Stimulated activated CD4-positive, alpha-beta T cell treated with anti-CD3 and anti-CD28 coated beads, TNF-alpha, amount 100 ng/mL, for 4 hours (primary cell): ENCODE measurements around the gene DPEP2.
A peak's percentile ranks its signal among the peaks of the same experiment; 100 is the strongest.
"Not testable (repeated sequence)": the region's sequence is repeated elsewhere in the genome, so short reads cannot be mapped to it uniquely, and the experiment has no call there.

Experiments
- DNase-seq, 3 experiments: peaks; one replicate each; pipeline ENCODE4 v3.0.0-alpha.2; 2020; ENCODE audit warnings: low read depth in 3 of 3

Gene DPEP2

DNA sequence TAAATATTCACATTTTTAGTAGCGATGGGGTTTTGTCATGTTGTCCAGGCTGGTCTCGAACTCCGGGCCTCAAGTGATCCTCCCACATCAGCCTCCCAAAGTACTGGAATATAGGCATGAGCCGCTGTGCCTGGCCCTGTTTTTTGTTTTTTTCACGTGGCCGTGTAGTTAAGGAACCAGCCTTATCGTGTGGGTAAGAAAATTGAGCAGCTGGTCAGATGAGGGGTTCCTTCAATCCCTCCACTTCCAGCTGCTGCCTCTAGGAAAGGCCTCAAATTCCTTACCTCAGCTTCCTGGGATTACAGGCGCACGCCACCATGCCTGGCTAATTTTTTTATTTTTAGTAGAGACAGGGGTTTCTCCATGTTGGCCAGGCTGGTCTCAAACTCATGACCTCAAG is 5.9 kb upstream of the DPEP2 start:
- DNase-seq = no peak

- no peak for DNase-seq
Observed at GRCh38 chr16:68003031-68003430, 3.7 kb upstream of the DPEP2 start.

DNA sequence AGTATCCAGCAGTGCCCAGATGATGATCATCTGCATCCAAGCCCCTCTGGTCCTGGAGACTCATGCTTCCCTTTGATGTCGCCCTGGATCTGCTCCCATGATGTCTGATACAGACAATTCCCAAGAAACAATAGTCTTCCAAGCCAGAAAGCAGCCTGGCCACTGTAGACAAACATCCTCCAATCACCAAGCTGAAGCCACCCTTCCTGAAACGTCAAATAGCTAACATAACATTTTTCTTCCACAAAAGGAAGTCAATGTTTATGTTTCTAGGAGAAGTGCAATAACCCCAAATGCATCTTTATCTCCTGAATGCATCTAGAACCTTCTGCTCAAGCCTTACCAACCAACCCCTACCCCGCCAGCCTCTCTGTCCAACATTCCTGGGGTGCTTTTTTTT is 1.2 kb upstream of the DPEP2 start:
- DNase-seq = no peak

DNA sequence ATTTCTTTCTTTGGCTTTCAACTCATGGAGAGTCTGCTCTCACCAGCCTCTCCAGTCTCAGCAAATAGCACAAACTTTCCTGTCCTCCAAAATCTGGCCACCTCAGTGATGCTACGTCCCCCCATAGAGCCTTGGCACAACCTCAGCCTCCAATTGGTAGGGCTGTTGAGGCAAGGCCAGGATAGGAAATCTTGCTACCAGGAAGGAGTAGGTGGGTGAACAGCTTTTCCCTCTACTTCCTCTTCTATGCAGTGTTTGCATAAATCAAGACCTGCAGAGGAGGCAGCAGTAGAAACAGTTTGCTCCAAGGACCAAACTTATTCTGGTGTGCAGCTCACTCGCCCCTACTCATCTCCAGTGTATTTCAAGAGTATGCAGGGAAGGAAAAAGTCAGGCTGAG is 701 bp upstream of the DPEP2 start:
- DNase-seq = no peak

DNA sequence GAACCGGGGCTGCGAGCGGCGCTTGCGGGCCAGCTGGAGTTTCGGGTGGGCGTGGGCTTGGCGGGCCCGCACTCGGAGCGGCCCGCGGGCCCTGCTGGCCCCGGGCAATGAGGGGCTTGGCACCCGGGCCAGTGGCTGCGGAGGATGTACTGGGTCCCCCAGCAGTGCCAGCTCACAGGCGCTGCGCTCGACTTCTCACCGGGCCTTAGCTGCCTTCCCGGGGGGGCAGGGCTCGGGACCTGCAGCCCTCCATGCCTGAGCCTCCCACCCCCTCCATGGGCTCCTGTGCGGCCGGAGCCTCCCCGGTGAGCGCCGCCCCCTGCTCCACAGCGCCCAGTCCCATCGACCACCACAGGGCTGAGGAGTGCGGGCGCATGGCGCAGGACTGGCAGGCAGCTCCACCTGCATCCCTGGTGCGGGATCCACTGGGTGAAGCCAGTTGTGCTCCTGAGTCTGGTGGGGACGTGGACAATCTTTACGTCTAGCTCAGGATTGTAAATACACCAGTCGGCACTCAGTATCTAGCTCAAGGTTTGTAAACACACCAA is 979 bp downstream of the DPEP2 start:
- not testable (repeated sequence) for DNase-seq

DNA sequence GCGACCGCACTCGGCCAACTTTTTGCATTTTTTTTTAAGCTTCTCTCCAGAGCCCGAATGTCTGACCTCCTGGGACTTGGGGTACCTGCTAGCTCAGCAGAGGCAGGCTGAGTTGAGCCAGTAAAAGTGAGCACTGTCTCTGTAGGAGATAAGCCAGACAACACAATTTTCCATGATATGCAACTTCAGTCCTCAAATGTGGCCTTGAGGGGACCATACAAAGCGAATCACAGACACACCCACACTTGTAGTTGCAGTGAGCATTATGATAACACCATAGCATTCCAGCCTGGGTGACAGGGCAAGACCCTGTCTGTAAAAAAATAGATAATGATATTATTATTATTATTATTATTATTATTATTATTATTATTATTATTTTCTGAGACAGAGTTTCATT is 2.6 kb downstream of the DPEP2 start:
- DNase-seq = no peak

DNA sequence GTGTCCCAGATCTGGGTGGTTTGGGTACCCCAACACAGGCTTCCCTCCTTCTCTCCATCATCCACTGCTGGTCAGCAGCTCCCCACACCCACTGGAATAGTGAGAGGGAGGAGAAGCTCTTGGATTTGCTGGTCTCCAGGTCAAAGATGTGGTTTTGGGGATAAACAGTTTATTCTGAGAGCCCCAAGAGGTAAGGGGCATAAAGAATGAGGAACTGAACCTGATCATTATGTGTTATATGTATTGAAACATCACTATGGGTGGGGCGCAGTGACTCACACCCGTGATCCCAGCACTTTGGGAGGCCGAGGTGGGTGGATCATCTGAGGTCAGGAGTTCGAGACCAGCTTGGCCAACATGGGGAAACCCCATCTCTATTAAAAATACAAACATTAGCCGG is 3.9 kb downstream of the DPEP2 start:
- DNase-seq = no peak

DNA sequence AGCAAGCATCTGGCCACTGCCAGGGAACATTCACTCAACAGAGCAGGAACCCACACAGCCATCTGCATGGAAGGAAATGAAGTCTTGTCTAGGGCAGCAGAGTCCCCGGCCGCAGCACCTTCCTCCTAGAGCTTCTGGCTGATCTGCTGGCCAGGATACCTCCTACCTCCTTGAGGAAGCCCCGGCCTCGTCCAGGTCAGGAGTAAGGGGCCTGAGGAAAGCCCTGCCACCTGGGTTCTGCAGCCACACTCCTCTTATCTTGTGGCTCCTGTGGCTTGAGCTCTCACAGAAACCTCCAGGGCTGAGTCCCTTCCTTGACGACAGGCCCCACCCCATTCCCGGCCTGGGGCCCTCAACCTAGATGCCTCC is 5.3 kb downstream of the DPEP2 start:
- DNase-seq = not testable (repeated sequence)

DNA sequence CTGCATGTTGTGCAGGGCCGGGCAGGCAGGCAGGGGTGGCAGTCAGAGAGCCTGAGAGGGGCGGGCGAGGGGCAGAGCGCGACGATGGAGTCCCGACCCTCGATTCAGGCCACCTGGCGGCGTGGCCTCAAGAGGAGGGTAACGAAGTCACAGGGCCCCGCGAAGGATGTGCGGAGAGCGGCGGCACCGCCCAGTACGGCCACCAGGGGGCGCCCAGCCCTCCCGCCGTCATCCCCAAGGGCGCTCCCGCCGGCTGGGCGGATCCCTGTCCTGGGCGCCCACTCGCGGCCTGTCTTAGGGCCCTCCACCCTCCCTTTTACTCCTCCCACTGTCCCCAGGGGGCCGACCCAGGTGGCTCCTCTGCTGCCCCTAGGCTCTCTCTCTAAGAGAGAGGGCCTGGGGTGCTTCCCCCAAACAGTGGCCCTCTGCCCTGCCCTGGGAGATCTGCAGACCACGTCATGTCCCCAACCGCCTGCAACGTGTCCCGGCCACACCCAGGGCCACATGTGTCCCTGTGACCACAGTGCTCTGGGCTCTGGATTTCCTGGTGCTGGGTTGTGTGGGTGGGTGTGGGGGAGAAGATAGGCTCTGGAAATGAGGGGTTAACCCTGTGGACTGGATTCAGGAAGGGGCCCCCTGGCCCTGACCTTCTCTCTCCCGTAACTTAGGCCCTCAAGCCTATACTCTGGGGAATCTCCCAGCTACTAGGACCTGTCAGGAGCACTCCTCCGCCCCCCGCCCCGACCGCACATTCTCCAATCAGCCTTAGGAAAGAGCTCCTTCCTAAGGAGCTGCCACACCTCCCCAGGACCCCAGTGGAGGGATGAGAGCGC is 5.9 kb downstream of the DPEP2 start:
- peak; percentile 58 to 71 (median 63) for DNase-seq

DNA sequence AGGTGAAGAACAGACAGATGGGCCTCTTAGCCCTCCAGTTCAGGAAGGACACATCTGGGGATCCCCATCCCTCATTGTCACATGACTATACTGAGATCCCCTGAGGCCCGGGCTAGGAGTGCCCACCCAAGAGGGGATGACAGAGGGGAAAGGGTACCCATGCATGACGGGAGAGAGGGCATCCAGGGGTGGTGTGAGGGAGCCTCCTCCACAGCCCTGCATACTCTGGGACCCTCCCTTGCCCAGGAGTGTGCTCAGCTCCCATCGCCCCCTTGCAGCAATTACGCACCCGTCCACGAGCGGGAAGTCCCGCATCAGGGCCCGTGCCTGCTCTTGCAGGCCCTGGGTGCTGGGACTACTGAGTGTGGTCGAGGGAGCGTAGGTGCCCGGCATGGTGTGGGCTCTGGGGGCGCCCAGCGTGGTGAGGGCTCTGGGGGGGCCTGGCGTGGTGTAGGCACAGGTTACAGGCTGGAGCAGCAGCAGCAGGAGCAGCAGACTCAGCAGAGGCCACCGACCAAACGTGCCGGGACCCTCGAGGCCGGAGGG is 6.5 kb downstream of the DPEP2 start:
- no peak for DNase-seq

DNA sequence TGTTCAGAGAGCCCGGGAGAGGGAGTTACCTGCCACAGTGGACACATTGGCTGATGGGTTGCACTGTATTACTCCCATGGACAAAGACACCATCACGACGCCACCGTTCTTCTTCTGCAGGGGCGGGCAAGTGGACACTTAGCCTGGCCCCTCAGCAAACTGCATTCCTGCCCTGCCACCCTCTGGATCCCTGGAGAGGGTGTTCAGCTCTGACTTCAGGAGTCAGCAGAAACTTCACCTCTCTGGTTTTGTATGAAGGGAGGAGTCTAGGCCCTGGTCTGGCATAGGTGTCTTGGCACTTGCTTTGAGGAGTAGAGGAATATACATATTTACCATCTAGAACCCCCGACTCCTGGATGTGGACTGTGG is 9.3 kb downstream of the DPEP2 start:
- DNase-seq = no peak

- no peak for DNase-seq
Observed at GRCh38 chr16:67989322-67990017, 9.8 kb downstream of the DPEP2 start.

DNA sequence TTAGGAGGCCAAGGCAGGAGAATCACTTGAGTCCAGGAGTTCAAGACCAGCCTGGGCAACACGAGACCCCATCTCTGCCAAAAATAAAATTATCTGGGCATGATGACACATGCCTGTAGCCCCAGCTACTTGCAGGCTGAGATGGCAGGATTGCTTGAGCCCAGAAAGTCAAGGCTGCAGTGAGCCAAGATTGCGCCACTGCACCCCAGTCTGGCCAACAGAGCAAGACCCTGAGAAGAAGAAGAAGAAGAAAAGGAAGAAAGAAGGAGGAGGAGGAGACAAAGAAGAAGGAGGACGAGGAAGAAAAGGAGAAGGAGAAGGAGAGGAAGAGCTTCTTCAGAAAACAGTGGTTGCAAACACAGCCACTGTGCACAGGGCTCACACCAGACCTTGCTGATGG is 10.6 kb downstream of the DPEP2 start:
- no peak for DNase-seq

DNA sequence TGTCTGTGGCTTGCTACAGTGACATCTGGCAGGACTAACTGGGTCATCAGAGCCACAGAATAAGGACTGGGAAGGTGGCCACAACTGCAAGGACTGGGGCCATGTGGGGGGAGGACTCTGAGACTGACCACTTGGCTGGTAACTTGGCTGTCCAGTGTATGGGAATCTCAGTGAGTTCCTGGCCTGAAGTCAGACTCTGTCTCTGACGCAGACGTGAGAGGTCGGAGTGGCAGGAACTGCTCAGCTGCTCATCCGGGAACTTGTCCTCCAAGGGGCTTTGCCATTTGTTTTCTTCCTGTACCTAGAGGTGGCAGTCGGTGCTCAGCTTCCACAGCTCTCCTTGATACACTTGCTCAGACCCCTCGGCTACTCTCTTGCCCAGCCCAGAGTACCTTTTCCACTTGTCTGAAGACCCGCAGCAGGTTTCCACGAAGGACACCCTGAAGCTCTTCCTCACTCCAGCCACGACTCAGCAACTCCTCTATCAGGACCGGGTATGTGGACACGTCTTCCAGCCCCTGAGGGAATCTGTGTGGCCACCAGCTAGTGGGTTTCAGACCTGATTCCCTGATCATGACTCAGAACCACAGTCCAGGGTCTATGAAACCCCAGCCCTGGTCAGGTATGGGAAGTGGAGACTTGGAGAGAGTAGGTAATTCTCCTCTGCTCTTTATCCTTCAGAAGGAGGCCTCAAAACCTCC is 11.7 kb downstream of the DPEP2 start:
- DNase-seq = no peak

DNA sequence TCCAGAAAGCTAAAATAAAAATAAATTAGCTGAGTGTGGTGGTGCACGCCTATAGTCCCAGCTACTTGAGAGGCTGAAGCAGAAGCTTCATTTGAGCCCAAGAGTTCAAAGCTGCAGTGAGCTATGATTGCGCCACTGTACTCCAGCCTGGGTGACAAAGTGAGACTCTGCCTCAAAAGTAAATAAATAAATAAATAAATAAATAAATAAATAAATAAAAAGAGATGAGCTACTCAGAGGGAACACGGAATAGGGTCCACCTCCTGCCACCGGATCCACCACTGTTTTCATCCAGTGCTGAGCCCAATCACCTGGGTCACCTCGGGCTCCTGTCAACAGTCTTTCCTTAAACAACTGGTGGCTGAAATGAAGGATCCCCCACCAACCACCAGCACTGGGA is 12.3 kb downstream of the DPEP2 start:
- no peak for DNase-seq

DNA sequence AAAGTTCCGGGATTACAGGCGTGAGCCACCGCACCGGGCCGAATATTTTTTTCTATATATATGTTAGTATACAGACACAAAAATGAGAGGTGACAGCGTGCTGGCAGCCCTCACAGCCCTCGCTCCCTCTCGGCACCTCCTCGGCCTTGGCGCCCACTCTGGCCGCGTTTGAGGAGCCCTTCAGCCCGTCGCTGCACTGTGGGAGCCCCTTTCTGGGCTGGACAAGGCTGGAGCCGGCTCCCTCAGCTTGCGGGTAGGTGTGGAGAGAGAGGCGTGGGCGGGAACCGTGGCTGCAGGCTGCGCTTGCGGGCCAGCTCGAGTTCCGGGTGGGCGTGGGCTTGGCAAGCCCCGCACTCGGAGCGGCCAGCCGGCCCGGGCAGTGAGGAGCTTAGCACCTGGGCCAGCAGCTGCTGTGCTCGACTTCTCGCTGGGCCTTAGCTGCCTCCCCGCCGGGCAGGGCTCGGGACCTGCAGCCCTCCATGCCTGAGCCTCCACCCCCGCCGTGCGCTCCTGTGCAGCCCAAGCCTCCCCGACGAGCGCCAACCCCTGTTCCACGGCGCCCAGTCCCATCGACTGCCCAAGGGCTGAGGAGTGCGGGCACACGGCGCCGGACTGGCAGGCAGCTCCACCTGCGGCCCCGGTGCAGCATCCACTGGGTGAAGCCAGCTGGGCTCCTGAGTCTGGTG is 17.1 kb downstream of the DPEP2 start:
- DNase-seq = no peak

GRCh38 chr16:67979955-67980678 is 19.2 kb downstream of the DPEP2 start, which contains the start of gene DPEP3:
Gene DPEP3 (minus strand): TSS chr16:67980499. CDS start chr16:67980380, 119 bp downstream.
- DNase-seq = no peak

DNA sequence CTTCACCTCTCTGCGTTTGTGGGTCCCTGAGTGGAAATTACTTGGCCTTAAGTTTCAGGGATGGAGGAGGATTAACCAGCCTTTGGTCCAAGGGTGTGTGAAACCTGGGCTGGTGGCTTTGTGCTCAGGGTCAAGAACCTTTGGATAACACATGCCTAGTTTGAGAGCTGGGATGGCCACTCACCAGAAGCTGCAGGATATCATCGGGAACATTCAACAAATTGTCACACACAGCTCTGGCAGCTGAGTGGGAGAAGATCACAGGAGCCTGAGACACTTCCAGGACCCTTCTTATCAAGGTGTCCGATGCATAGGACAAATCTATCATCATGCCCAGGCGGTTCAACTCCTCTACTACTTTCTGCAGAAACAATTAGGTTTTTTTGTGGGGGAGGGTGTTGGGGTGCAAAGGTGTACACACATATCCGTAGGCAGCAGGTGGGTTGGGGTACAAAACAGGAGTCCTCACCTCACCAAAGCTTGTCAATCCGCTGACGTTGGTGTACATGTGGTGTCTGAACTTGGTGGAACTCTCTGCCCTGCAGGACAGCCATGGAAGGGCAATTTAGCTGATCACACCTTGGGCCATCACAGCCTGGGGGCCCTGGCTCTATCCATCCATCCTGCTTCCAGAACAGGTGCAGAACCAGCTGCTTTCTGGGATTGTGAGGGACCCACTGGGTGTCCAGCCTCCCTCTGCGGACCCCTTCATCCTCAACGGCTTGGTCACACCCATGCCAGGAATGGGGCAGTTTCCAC is 21.6 kb downstream of the DPEP2 start:
- DNase-seq = no peak

DNA sequence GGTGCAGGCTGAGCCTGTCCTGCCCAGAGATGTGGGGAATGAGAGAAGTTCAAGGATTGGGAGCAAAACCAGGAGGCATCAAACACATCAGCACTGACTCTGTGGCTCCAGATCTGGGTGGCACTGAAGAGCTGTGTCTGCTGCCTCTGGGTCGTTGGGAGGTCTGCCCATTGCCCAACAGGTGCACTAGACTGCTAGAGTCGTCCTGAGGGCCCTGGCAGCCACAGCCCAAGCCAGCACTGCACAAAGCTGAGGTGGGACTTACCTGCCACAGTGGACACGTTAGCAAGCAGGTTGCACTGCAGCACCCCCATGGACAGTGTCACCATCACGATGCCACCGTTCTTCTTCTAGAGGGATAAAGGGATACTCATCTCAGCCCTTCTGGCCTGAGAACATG is 22.3 kb downstream of the DPEP2 start:
- DNase-seq = no peak

- DNase-seq = no peak
Observed at GRCh38 chr16:67976205-67976604, 23.1 kb downstream of the DPEP2 start.
